HEK293 (cell line): ENCODE data around the gene EXOC2.

Experiments used
- KLF16 ChIP-seq: fragments of 450-650 bp; formaldehyde crosslinking; IDR thresholded peaks from 2 replicates; pipeline ENCODE4 v1.5.1; 2017; ENCODE audit warnings: missing biosample characterization, missing genetic modification characterization
- ZBTB11 ChIP-seq: fragments of 450-650 bp; formaldehyde crosslinking; conservative IDR thresholded peaks from 2 replicates; pipeline ENCODE4 v1.5.1; 2016; ENCODE audit warnings: low read depth, missing biosample characterization, missing genetic modification characterization
- ZBTB44 ChIP-seq: fragments of 450-650 bp; IDR thresholded peaks from 2 replicates; pipeline ENCODE4 v1.5.1; 2018; ENCODE audit warnings: missing biosample characterization, mild to moderate bottlenecking, missing genetic modification characterization
- ZSCAN16 ChIP-seq: fragments of 450-650 bp; formaldehyde crosslinking; IDR thresholded peaks from 2 replicates; pipeline ENCODE4 v1.5.1; 2016; ENCODE audit warnings: missing biosample characterization, missing genetic modification characterization
- TF ChIP-seq, protein P1 (sequence below): fragments of 450-650 bp; formaldehyde crosslinking; IDR thresholded peaks from 2 replicates; pipeline ENCODE4 v1.5.1; 2016; ENCODE audit warnings: missing biosample characterization, missing genetic modification characterization

GRCh38 chr6:516213-516612 is 176.7 kb downstream of the EXOC2 start:
- TF ChIP-seq, protein P1, sequence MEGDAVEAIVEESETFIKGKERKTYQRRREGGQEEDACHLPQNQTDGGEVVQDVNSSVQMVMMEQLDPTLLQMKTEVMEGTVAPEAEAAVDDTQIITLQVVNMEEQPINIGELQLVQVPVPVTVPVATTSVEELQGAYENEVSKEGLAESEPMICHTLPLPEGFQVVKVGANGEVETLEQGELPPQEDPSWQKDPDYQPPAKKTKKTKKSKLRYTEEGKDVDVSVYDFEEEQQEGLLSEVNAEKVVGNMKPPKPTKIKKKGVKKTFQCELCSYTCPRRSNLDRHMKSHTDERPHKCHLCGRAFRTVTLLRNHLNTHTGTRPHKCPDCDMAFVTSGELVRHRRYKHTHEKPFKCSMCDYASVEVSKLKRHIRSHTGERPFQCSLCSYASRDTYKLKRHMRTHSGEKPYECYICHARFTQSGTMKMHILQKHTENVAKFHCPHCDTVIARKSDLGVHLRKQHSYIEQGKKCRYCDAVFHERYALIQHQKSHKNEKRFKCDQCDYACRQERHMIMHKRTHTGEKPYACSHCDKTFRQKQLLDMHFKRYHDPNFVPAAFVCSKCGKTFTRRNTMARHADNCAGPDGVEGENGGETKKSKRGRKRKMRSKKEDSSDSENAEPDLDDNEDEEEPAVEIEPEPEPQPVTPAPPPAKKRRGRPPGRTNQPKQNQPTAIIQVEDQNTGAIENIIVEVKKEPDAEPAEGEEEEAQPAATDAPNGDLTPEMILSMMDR (tag by site-specific recombination): no peak
- no peak for TF ChIP-seq ZBTB11 (tag by site-specific recombination)
- TF ChIP-seq ZBTB44 (tag by site-specific recombination): no peak
- no peak for TF ChIP-seq ZSCAN16
- no peak for TF ChIP-seq KLF16
